Transverse colon (tissue), 4 donors: Measurements from ENCODE around the gene ATP1A4. TPM values are rescaled to one million over a fixed set of nuclear protein-coding genes. Genes with fewer than 3 reads are reported as not detected.

Experiments used
- DNase-seq: peaks from one replicate; pipeline ENCODE4 v3.0.0-alpha.2; 2019
- H3K27ac ChIP-seq, 4 donors: fragments of 200-600 bp; sonication (generic); 2 replicates each; pipeline ENCODE4 v1.5.1; 2016 to 2018; ENCODE audit warnings: inconsistent platforms in 4 of 4
- H3K27me3 ChIP-seq: fragments of 200-600 bp; sonication (generic); 2 replicates; pipeline ENCODE4 v1.5.1; 2017; ENCODE audit warnings: inconsistent platforms
- H3K36me3 ChIP-seq, 4 donors: fragments of 200-600 bp; sonication (generic); 2 replicates each; pipeline ENCODE4 v1.5.1; 2017 to 2019; ENCODE audit warnings: inconsistent platforms in 4 of 4
- H3K4me1 ChIP-seq, 4 donors: fragments of 200-600 bp; sonication (generic); 2 replicates each; pipeline ENCODE4 v1.5.1; 2017 to 2020; ENCODE audit warnings: inconsistent platforms in 4 of 4
- H3K4me3 ChIP-seq, 4 donors: fragments of 200-600 bp; sonication (generic); 1 replicate in 1 of 4; 2 replicates in 3 of 4; pipeline versions ENCODE4 v1.5.1 to v1.6.1; 2017 to 2019; ENCODE audit warnings: inconsistent platforms in 4 of 4
- H3K9me3 ChIP-seq, 2 donors: fragments of 200-600 bp; sonication (generic); 2 replicates each; pipeline ENCODE4 v1.5.1; 2017 to 2019; ENCODE audit warnings: inconsistent platforms in 2 of 2
- CTCF ChIP-seq, 5 experiments: fragments of 200-600 bp in 3 of 5; fragments of 450-650 bp in 2 of 5; sonication (generic) in 3 of 5; IDR thresholded peaks; 1 replicate in 2 of 5; 2 replicates in 3 of 5; pipeline ENCODE4 v1.5.1; 2016 to 2017; ENCODE audit warnings: antibody characterized with exemption in 5 of 5, inconsistent platforms in 3 of 5, mild to moderate bottlenecking in 2 of 5, moderate library complexity in 1 of 5
- EP300 ChIP-seq: sonication (generic); formaldehyde crosslinking; IDR thresholded peaks from one replicate; pipeline ENCODE4 v1.6.1; 2017; ENCODE audit warnings: antibody characterized with exemption, low read depth
- POLR2A ChIP-seq: fragments of 450-650 bp; IDR thresholded peaks from one replicate; pipeline ENCODE4 v1.6.1; 2016; ENCODE audit warnings: antibody characterized with exemption, mild to moderate bottlenecking, moderate library complexity
- POLR2AphosphoS5 ChIP-seq, 3 donors: sonication (generic); formaldehyde crosslinking; IDR thresholded peaks; one replicate each; pipeline ENCODE4 v1.6.1; 2016; ENCODE audit warnings: antibody characterized with exemption in 3 of 3
- WGBS, 2 donors: methylation state at CpG; one replicate each; pipeline ENCODE4 v1.1.5; 2018; ENCODE audit warnings: low coverage in 1 of 2; 5-methylcytosine and 5-hydroxymethylcytosine counted together
- in situ Hi-C, 4 donors: fragments of 200-750 bp; cut with MboI; loops; one replicate each; pipeline versions ENCODE4 v1.15.0 to v1.15.1; 2017; ENCODE audit warnings: low sequenced_read_pairs in 3 of 4, low pct_ligation_motif_present in 1 of 4, low pct_unique_long_range_greater_than_20kb in 1 of 4
- intact Hi-C: fragments of 100-400 bp; cut with DNase I; formaldehyde crosslinking; loops from one replicate; pipeline ENCODE4 v1.15.1; 2023; ENCODE audit warnings: low total_unique reads
- total RNA-seq, 4 donors: library from RNA; depleted of rRNA; stranded (reverse); fragments of >200 nt; gene quantifications; one replicate each; pipeline ENCODE4 v1.1.0, GENCODE V29; 2016

ATP1A4 gene
- total RNA-seq, 4 donors from 2014 or later = 0.20 TPM; not detected in 3

GRCh38 chr1:160191756-160192155 is 40.4 kb downstream of the ATP1A4 start:
- intact Hi-C loops (loop anchor here (10.0 kb wide), 2 partner anchors 87 to 103 kb away; no protein-coding TSS in a partner anchor), in situ Hi-C loops (loop anchor here (5.0 to 25.0 kb wide), 4 partner anchors 63 to 103 kb away; partner anchors contain the start of gene PEX19 (in 1 of the 4))
- no peak for TF ChIP-seq CTCF (IDR thresholded peaks at IDR 0.05)
- TF ChIP-seq POLR2A = no peak
- TF ChIP-seq POLR2AphosphoS5 (IDR thresholded peaks at IDR 0.05) = no peak
- no peak for TF ChIP-seq EP300
- WGBS, 2 donors = 80% methylated on average over 3 of the region's 3 CpGs; no CpG with 5 or more reads in 1 of the 2 donors
- Histone ChIP-seq H3K36me3 (no peaks in the 10 kb centered on the region), H3K4me1 (peaks cover 5 to 16% (median 10%) of the 10 kb centered on the region in 4 donors), H3K27me3 (no peaks in the 10 kb centered on the region), H3K4me3 (no peak overlapping the region), H3K9me3 (no peaks in the 10 kb centered on the region), H3K27ac (no peak overlapping the region)
- no peak for DNase-seq

- no peak overlapping the region for H3K4me3 ChIP-seq
- no peak for DNase-seq
- no peak overlapping the region for H3K27ac ChIP-seq
- TF ChIP-seq EP300 (no peak), POLR2AphosphoS5 (IDR thresholded peaks at IDR 0.05) (no peak)
- intact Hi-C loops (loop anchor here (10.0 kb wide), 2 partner anchors 87 to 103 kb away; no protein-coding TSS in a partner anchor), in situ Hi-C loops (loop anchor here (5.0 to 25.0 kb wide), 4 partner anchors 63 to 103 kb away; partner anchors contain the start of gene PEX19 (in 1 of the 4))
- no peaks in the 10 kb centered on the region for H3K27me3 ChIP-seq
- H3K4me1 ChIP-seq = peaks cover 5 to 16% (median 10%) of the 10 kb centered on the region in 4 donors
- no peaks in the 10 kb centered on the region for H3K36me3 ChIP-seq
- H3K9me3 ChIP-seq = no peaks in the 10 kb centered on the region
Measured at GRCh38 chr1:160192234-160192633, 40.8 kb downstream of the ATP1A4 start.

- H3K27ac ChIP-seq = no peak overlapping the region
- H3K9me3 ChIP-seq = no peaks in the 10 kb centered on the region
- H3K27me3 ChIP-seq = no peaks in the 10 kb centered on the region
- in situ Hi-C loops (loop anchor here (5.0 to 25.0 kb wide), 4 partner anchors 62 to 102 kb away; partner anchors contain the start of gene PEX19 (in 1 of the 4)), intact Hi-C loops (loop anchor here (10.0 kb wide), 2 partner anchors 88 to 102 kb away; no protein-coding TSS in a partner anchor)
- 27 to 29% methylated on average over 6 to 16 of the region's 16 CpGs for WGBS, 2 donors
- H3K4me3 ChIP-seq = no peak overlapping the region
- H3K36me3 ChIP-seq = no peaks in the 10 kb centered on the region
- peak; percentile 88 for DNase-seq
- TF ChIP-seq POLR2AphosphoS5 (IDR thresholded peaks at IDR 0.05) (peak; percentile 7 to 29 (median 12)), POLR2A (no peak), CTCF (IDR thresholded peaks at IDR 0.05) (peak; percentile 95 to 98 (median 97))
- peaks cover 5 to 16% (median 10%) of the 10 kb centered on the region in 4 donors for H3K4me1 ChIP-seq
Measured at GRCh38 chr1:160193091-160193819, 41.9 kb downstream of the ATP1A4 start.

- no peaks in the 10 kb centered on the region for H3K36me3 ChIP-seq
- H3K27ac ChIP-seq = no peak overlapping the region
- H3K9me3 ChIP-seq = no peaks in the 10 kb centered on the region
- TF ChIP-seq POLR2A = no peak
- no peak for TF ChIP-seq CTCF (IDR thresholded peaks at IDR 0.05)
- no peak for TF ChIP-seq POLR2AphosphoS5 (IDR thresholded peaks at IDR 0.05)
- TF ChIP-seq EP300 = no peak
- H3K27me3 ChIP-seq = no peaks in the 10 kb centered on the region
- 69 to 81% methylated on average over 5 to 9 of the region's 9 CpGs for WGBS, 2 donors
- intact Hi-C loops (loop anchor here (10.0 kb wide), 2 partner anchors 89 to 101 kb away; no protein-coding TSS in a partner anchor), in situ Hi-C loops (loop anchor here (5.0 to 25.0 kb wide), 4 partner anchors 61 to 101 kb away; partner anchors contain the start of gene PEX19 (in 1 of the 4))
- H3K4me3 ChIP-seq = no peak overlapping the region
- peaks cover 5 to 16% (median 10%) of the 10 kb centered on the region in 4 donors for H3K4me1 ChIP-seq
- DNase-seq = no peak
Measured at GRCh38 chr1:160193832-160194736, 42.7 kb downstream of the ATP1A4 start.
